HepG2 (cell line): ENCODE results near the gene ENDOD1. TPM values are rescaled to one million over a fixed set of nuclear protein-coding genes. Genes with fewer than 3 reads are reported as not detected.
A peak's percentile ranks its signal among the peaks of the same experiment; 100 is the strongest.

Experiments used
- BRD4 ChIP-seq: sonication (generic); formaldehyde crosslinking; IDR thresholded peaks from 2 replicates; pipeline ENCODE4 v1.4.0; 2020; ENCODE audit warnings: missing genetic modification reagents
- ERF ChIP-seq: IDR thresholded peaks from 2 replicates; pipeline ENCODE4 v1.6.1; 2018; ENCODE audit warnings: missing biosample characterization, missing genetic modification reagents
- GABPB1 ChIP-seq: IDR thresholded peaks from 2 replicates; pipeline ENCODE4 v1.6.1; 2016; ENCODE audit warnings: mild to moderate bottlenecking, missing genetic modification reagents, moderate library complexity, missing compliant biosample characterization
- GATA4 ChIP-seq: sonication (generic); IDR thresholded peaks from 2 replicates; pipeline ENCODE4 v1.6.1; 2016; ENCODE audit warnings: antibody characterized with exemption, low read depth, borderline replicate concordance
- KLF13 ChIP-seq: sonication (generic); formaldehyde crosslinking; IDR thresholded peaks from 2 replicates; pipeline ENCODE4 v1.4.0; 2020; ENCODE audit warnings: mild to moderate bottlenecking, missing genetic modification reagents
- POLR2A ChIP-seq, 2 experiments: IDR thresholded peaks; 2 replicates each; pipeline ENCODE4 v1.6.1; 2011; ENCODE audit warnings: low read depth in 2 of 2, low read length in 2 of 2, mild to moderate bottlenecking in 1 of 2, moderate library complexity in 1 of 2; ENCODE audit not compliant: insufficient read depth in 1 of 2
- POLR2G ChIP-seq: fragments of 200-400 bp; formaldehyde crosslinking; IDR thresholded peaks from 2 replicates; pipeline ENCODE4 v1.6.1; 2018; ENCODE audit warnings: mild to moderate bottlenecking, low read depth, low read length, moderate library complexity
- ZFY ChIP-seq: sonication (generic); formaldehyde crosslinking; IDR thresholded peaks from 2 replicates; pipeline ENCODE4 v1.4.0; 2020; ENCODE audit warnings: missing genetic modification reagents
- ZNF337 ChIP-seq: sonication (generic); formaldehyde crosslinking; IDR thresholded peaks from 2 replicates; pipeline ENCODE4 v1.5.1; 2020; ENCODE audit warnings: missing genetic modification reagents, low read depth, mild to moderate bottlenecking, borderline replicate concordance
- ZNF674 ChIP-seq: sonication (generic); formaldehyde crosslinking; IDR thresholded peaks from 2 replicates; pipeline ENCODE4 v1.5.0; 2020; ENCODE audit warnings: low read depth, mild to moderate bottlenecking, missing genetic modification reagents
- polyA plus RNA-seq, 8 experiments: library from polyadenylated mRNA; depleted of rRNA in 3 of 8; stranded (reverse) in 7 of 8; unstranded in 1 of 8; fragments of >200 nt; fragmentation: Illumina TruSeq in 4 of 8; extraction: Trizol in 4 of 8; gene quantifications; 2 replicates each; pipeline versions ENCODE4 v1.2.1 to v1.2.3, GENCODE V29; 2011 to 2016; ENCODE audit warnings: low read depth in 4 of 8, missing spikeins in 1 of 8, mixed read lengths in 1 of 8; ENCODE audit not compliant: insufficient read depth in 1 of 8
- total RNA-seq, 5 experiments: library from RNA; depleted of rRNA; stranded (reverse); fragments of >200 nt; fragmentation: Illumina TruSeq; extraction: Trizol; gene quantifications; 2 replicates each; pipeline ENCODE4 v1.2.3, GENCODE V29; 2016; ENCODE audit warnings: low read depth in 1 of 5
- TF ChIP-seq, protein P1 (sequence below), 2 experiments: sonication (generic) in 1 of 2; formaldehyde crosslinking in 1 of 2; IDR thresholded peaks; 2 replicates each; pipeline versions ENCODE4 v1.4.0 to v1.6.1; 2016 to 2020; ENCODE audit warnings: borderline replicate concordance in 1 of 2, low read depth in 1 of 2, mild to moderate bottlenecking in 1 of 2, missing genetic modification reagents in 1 of 2
- TF ChIP-seq, protein P2 (sequence below): sonication (generic); formaldehyde crosslinking; IDR thresholded peaks from 2 replicates; pipeline ENCODE4 v1.4.0; 2020; ENCODE audit warnings: mild to moderate bottlenecking, missing genetic modification reagents, borderline replicate concordance
- TF ChIP-seq, protein P3 (sequence below): IDR thresholded peaks from 2 replicates; pipeline ENCODE4 v1.6.1; 2016; ENCODE audit warnings: control low read depth
- TF ChIP-seq, protein P4 (sequence below): sonication (generic); formaldehyde crosslinking; IDR thresholded peaks from 2 replicates; pipeline ENCODE4 v1.8.0; 2022; ENCODE audit warnings: missing genetic modification reagents, low read depth, mild to moderate bottlenecking, borderline replicate concordance
- TF ChIP-seq, protein P5 (sequence below): sonication (generic); formaldehyde crosslinking; IDR thresholded peaks from 2 replicates; pipeline ENCODE4 v1.8.0; 2022; ENCODE audit warnings: mild to moderate bottlenecking, missing genetic modification reagents

The ENDOD1 gene
- total and polyA plus RNA-seq, 2 of the 13 experiments (the other 11 are each of a cell fraction or from before 2014, with no cell fraction given), result 2.0 to 6.8 TPM

DNA sequence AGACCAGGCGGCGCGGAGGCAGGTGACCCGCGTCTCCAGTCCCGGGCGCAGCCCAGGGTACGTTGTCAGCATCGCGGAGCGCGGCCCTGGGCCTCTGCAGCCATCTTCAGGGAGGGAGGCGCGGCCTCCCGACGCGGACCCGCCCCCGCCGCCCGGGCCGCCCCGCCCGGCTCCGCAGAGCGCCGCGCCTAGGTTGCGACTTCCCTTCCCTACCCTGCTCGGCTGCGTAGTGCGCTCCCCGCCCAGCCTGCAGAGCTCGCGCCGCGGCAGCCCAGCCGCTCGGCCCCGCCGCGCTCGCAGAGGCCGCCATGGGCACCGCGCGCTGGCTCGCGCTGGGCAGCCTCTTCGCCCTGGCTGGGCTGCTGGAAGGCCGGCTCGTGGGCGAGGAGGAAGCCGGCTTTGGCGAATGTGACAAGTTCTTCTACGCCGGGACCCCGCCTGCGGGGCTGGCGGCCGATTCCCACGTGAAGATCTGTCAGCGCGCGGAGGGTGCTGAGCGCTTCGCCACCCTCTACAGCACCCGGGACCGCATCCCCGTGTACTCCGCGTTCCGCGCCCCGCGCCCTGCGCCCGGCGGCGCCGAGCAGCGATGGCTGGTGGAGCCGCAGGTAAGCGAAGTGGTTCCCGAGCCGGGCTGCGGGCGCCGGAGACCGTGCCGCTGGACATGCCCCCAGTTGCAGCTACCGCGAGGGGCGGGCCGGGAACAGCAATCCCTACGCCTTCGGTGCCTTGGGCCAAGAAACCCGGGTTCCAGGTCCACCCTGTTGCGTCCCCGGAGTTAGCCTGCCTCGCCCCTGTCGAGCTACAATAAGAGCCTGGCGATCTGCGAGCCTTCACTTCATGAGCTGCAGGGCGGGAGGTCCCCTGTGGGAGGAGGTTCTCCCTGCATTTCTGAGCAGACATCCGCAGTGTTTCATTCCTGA lies at the start of gene ENDOD1 (continued):
- TF ChIP-seq POLR2A (IDR thresholded peaks at IDR 0.05; ENCODE audit: insufficient read depth in 1 of 2, low read depth in 2 of 2, low read length in 2 of 2) (no peak; a peak in 1 of 4 replicates), POLR2G (no peak), ZFY (peak; percentile 61; the same call in 1 of the 2 replicates), ZNF337 (CRISPR knock-in tag) (no peak), KLF13 (CRISPR knock-in tag) (no peak), BRD4 (CRISPR knock-in tag) (no peak), GABPB1 (CRISPR knock-in tag) (peak; percentile 53), GATA4 (no peak), ZNF674 (CRISPR knock-in tag) (no peak), ERF (CRISPR knock-in tag) (no peak)
- TF ChIP-seq, protein P1, sequence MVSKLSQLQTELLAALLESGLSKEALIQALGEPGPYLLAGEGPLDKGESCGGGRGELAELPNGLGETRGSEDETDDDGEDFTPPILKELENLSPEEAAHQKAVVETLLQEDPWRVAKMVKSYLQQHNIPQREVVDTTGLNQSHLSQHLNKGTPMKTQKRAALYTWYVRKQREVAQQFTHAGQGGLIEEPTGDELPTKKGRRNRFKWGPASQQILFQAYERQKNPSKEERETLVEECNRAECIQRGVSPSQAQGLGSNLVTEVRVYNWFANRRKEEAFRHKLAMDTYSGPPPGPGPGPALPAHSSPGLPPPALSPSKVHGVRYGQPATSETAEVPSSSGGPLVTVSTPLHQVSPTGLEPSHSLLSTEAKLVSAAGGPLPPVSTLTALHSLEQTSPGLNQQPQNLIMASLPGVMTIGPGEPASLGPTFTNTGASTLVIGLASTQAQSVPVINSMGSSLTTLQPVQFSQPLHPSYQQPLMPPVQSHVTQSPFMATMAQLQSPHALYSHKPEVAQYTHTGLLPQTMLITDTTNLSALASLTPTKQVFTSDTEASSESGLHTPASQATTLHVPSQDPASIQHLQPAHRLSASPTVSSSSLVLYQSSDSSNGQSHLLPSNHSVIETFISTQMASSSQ (IDR thresholded peaks at IDR 0.05; ENCODE audit: low read depth), result no peak
- TF ChIP-seq, protein P1 (CRISPR knock-in tag; IDR thresholded peaks at IDR 0.05; ENCODE audit: borderline replicate concordance), result no peak
- TF ChIP-seq, protein P2, sequence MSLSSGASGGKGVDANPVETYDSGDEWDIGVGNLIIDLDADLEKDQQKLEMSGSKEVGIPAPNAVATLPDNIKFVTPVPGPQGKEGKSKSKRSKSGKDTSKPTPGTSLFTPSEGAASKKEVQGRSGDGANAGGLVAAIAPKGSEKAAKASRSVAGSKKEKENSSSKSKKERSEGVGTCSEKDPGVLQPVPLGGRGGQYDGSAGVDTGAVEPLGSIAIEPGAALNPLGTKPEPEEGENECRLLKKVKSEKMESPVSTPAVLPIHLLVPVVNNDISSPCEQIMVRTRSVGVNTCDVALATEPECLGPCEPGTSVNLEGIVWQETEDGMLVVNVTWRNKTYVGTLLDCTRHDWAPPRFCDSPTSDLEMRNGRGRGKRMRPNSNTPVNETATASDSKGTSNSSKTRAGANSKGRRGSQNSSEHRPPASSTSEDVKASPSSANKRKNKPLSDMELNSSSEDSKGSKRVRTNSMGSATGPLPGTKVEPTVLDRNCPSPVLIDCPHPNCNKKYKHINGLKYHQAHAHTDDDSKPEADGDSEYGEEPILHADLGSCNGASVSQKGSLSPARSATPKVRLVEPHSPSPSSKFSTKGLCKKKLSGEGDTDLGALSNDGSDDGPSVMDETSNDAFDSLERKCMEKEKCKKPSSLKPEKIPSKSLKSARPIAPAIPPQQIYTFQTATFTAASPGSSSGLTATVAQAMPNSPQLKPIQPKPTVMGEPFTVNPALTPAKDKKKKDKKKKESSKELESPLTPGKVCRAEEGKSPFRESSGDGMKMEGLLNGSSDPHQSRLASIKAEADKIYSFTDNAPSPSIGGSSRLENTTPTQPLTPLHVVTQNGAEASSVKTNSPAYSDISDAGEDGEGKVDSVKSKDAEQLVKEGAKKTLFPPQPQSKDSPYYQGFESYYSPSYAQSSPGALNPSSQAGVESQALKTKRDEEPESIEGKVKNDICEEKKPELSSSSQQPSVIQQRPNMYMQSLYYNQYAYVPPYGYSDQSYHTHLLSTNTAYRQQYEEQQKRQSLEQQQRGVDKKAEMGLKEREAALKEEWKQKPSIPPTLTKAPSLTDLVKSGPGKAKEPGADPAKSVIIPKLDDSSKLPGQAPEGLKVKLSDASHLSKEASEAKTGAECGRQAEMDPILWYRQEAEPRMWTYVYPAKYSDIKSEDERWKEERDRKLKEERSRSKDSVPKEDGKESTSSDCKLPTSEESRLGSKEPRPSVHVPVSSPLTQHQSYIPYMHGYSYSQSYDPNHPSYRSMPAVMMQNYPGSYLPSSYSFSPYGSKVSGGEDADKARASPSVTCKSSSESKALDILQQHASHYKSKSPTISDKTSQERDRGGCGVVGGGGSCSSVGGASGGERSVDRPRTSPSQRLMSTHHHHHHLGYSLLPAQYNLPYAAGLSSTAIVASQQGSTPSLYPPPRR (CRISPR knock-in tag), result no peak
- TF ChIP-seq, protein P3, sequence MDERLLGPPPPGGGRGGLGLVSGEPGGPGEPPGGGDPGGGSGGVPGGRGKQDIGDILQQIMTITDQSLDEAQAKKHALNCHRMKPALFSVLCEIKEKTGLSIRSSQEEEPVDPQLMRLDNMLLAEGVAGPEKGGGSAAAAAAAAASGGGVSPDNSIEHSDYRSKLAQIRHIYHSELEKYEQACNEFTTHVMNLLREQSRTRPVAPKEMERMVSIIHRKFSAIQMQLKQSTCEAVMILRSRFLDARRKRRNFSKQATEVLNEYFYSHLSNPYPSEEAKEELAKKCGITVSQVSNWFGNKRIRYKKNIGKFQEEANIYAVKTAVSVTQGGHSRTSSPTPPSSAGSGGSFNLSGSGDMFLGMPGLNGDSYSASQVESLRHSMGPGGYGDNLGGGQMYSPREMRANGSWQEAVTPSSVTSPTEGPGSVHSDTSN, result no peak
- TF ChIP-seq, protein P4, sequence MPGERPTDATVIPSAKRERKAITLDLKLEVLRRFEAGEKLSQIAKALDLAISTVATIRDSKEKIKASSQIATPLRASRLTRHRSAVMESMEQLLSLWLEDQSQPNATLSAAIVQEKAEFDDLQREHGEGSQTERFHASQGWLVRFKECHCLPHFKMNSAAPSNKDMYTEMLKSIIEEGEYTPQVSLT (CRISPR knock-in tag), result no peak
- TF ChIP-seq, protein P5, sequence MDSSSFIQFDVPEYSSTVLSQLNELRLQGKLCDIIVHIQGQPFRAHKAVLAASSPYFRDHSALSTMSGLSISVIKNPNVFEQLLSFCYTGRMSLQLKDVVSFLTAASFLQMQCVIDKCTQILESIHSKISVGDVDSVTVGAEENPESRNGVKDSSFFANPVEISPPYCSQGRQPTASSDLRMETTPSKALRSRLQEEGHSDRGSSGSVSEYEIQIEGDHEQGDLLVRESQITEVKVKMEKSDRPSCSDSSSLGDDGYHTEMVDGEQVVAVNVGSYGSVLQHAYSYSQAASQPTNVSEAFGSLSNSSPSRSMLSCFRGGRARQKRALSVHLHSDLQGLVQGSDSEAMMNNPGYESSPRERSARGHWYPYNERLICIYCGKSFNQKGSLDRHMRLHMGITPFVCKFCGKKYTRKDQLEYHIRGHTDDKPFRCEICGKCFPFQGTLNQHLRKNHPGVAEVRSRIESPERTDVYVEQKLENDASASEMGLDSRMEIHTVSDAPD (CRISPR knock-in tag), result no peak
